Smooth muscle cell (in vitro differentiated cells): Measurements from ENCODE around the gene CFAP97. TPM values are rescaled to one million over a fixed set of nuclear protein-coding genes. Genes with fewer than 3 reads are reported as not detected.
"Not testable (repeated sequence)": the region's sequence is repeated elsewhere in the genome, so short reads cannot be mapped to it uniquely, and the experiment has no call there.

Experiments used
- DNase-seq: peaks from one replicate; lab custom pipeline; 2025; ENCODE audit not compliant: unreplicated experiment; lab: John Stamatoyannopoulos, UW
- H2AFZ ChIP-seq: fragments of 200-600 bp; sonication (generic); 2 replicates; pipeline ENCODE4 v1.6.0; 2016; ENCODE audit warnings: antibody characterized with exemption, low read depth, mild to moderate bottlenecking
- H3F3A ChIP-seq: fragments of 200-600 bp; sonication (generic); 2 replicates; pipeline ENCODE4 v1.6.0; 2017; ENCODE audit warnings: antibody characterized with exemption, low read depth
- H3K27ac ChIP-seq: fragments of 200-600 bp; sonication (generic); 2 replicates; pipeline ENCODE4 v1.5.1; 2016; ENCODE audit warnings: low read depth, mild to moderate bottlenecking
- H3K27me3 ChIP-seq: fragments of 200-600 bp; sonication (generic); 2 replicates; pipeline ENCODE4 v1.6.1; 2016; ENCODE audit warnings: low read depth, mild to moderate bottlenecking
- H3K36me3 ChIP-seq: fragments of 200-600 bp; sonication (generic); 2 replicates; pipeline ENCODE4 v1.5.1; 2016; ENCODE audit warnings: low read depth
- H3K4me1 ChIP-seq: fragments of 200-600 bp; sonication (generic); 2 replicates; pipeline ENCODE4 v1.5.1; 2016; ENCODE audit warnings: low read depth
- H3K4me2 ChIP-seq: fragments of 200-600 bp; sonication (generic); 2 replicates; pipeline ENCODE4 v1.6.0; 2016; ENCODE audit warnings: mild to moderate bottlenecking
- H3K4me3 ChIP-seq: fragments of 200-600 bp; sonication (generic); 2 replicates; pipeline ENCODE4 v1.5.1; 2016; ENCODE audit warnings: mild to moderate bottlenecking
- H3K79me2 ChIP-seq: fragments of 200-600 bp; sonication (generic); 2 replicates; pipeline ENCODE4 v1.6.0; 2016; ENCODE audit warnings: low read depth, mild to moderate bottlenecking
- H3K9ac ChIP-seq: fragments of 200-600 bp; sonication (generic); 2 replicates; pipeline ENCODE4 v1.6.0; 2016; ENCODE audit warnings: low read depth
- H3K9me3 ChIP-seq: fragments of 200-600 bp; sonication (generic); replicated peaks from 2 replicates; pipeline ENCODE4 v1.5.1; 2016; ENCODE audit warnings: low read depth
- H4K20me1 ChIP-seq: fragments of 200-600 bp; sonication (generic); 2 replicates; pipeline ENCODE4 v1.6.0; 2016; ENCODE audit warnings: low read depth
- WGBS: methylation state at CpG from one replicate; pipeline ENCODE4 v1.1.7; 2016; ENCODE audit warnings: low lambda C conversion rate; 5-methylcytosine and 5-hydroxymethylcytosine counted together
- polyA plus RNA-seq: library from polyadenylated mRNA; unstranded; fragments of >200 nt; fragmentation: Nextera tagmentation; extraction: Ambion mirVana; gene quantifications from 2 replicates; pipeline ENCODE4 v1.2.1, GENCODE V29; 2016
- total RNA-seq: library from RNA; depleted of rRNA; stranded (reverse); fragments of >200 nt; gene quantifications from 2 replicates; pipeline ENCODE4 v1.2.3, GENCODE V29; 2014
- TF ChIP-seq, protein P1 (sequence below): fragments of 200-600 bp; sonication (generic); IDR thresholded peaks from 2 replicates; pipeline ENCODE4 v1.5.1; 2017; ENCODE audit warnings: borderline replicate concordance, mild to moderate bottlenecking, antibody characterized with exemption; ENCODE audit not compliant: insufficient read depth, poor library complexity, severe bottlenecking

Gene CFAP97
- total and polyA plus RNA-seq, 2 experiments from 2014 or later, result 11.4 to 19.0 TPM

DNA sequence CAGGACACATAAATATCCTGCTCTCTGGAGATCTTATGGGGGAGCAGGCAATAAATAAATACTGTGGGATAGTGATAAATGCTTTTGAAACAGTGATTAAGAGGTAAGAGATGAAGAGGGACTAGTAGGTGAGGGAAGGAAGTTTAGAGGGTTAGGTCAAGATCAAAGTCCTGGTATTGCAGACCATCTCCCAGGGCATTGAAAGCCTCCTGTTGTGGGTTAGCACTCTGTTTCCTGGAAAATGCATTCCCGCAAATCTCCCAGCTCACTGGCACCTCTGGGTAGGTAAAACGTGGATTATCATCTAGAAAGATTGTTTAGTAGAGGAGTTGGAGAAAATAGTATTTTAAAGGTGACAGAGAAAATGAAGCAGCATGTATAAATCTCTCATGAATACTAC lies 7.8 kb upstream of the CFAP97 start:
- peak overlapping the region; percentile 96 for H3K4me2 ChIP-seq

DNA sequence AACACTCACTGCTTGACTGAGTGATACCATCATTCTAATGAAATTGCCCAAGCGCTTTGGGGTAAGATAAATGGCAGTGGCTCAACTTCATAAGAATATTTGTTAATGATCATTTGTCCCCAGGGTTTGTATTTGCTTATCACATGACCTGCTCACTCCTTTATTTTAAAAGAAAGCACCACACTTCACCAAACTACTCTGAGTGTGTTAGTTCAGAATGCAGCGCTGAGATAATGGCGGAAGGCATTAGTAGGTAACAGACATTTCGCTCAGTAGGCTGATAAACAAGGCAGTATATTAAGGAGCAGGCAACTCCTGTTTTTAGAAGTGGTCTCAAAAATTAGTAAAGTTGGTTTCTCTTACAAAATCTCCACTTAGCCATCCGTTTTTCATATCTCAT lies 7.2 kb upstream of the CFAP97 start:
- Histone ChIP-seq H3K4me1 (peaks cover 9% of the 10 kb centered on the region), H3K9ac (peak overlapping the region; percentile 38), H3F3A (no peaks in the 10 kb centered on the region), H3K4me2 (peak overlapping the region; percentile 96), H3K27ac (peak overlapping the region; percentile 6), H3K27me3 (no peaks in the 10 kb centered on the region), H2AFZ (peak overlapping the region; percentile 72), H3K4me3 (peak overlapping the region; percentile 72), H3K36me3 (no peaks in the 10 kb centered on the region), H3K79me2 (peaks cover 35% of the 10 kb centered on the region), H4K20me1 (peaks cover 25% of the 10 kb centered on the region), H3K9me3 (no peaks in the 10 kb centered on the region)
- 10% methylated on average over 5 of the region's 5 CpGs for WGBS
- no peak for DNase-seq
- TF ChIP-seq, protein P1, sequence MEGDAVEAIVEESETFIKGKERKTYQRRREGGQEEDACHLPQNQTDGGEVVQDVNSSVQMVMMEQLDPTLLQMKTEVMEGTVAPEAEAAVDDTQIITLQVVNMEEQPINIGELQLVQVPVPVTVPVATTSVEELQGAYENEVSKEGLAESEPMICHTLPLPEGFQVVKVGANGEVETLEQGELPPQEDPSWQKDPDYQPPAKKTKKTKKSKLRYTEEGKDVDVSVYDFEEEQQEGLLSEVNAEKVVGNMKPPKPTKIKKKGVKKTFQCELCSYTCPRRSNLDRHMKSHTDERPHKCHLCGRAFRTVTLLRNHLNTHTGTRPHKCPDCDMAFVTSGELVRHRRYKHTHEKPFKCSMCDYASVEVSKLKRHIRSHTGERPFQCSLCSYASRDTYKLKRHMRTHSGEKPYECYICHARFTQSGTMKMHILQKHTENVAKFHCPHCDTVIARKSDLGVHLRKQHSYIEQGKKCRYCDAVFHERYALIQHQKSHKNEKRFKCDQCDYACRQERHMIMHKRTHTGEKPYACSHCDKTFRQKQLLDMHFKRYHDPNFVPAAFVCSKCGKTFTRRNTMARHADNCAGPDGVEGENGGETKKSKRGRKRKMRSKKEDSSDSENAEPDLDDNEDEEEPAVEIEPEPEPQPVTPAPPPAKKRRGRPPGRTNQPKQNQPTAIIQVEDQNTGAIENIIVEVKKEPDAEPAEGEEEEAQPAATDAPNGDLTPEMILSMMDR, result no peak

More for the DNA sequence above, 7.8 kb upstream of the CFAP97 start:
- WGBS, result 30% methylated on average over 2 of the region's 2 CpGs
- Histone ChIP-seq H3F3A (no peaks in the 10 kb centered on the region), H3K9ac (no peak overlapping the region), H4K20me1 (peaks cover 25% of the 10 kb centered on the region), H3K36me3 (no peaks in the 10 kb centered on the region), H2AFZ (no peak overlapping the region), H3K79me2 (peaks cover 35% of the 10 kb centered on the region), H3K27me3 (no peaks in the 10 kb centered on the region), H3K9me3 (no peaks in the 10 kb centered on the region), H3K4me3 (peak overlapping the region; percentile 72), H3K27ac (no peak overlapping the region), H3K4me1 (peaks cover 9% of the 10 kb centered on the region)
- no peak for DNase-seq
- TF ChIP-seq, protein P1, result no peak

DNA sequence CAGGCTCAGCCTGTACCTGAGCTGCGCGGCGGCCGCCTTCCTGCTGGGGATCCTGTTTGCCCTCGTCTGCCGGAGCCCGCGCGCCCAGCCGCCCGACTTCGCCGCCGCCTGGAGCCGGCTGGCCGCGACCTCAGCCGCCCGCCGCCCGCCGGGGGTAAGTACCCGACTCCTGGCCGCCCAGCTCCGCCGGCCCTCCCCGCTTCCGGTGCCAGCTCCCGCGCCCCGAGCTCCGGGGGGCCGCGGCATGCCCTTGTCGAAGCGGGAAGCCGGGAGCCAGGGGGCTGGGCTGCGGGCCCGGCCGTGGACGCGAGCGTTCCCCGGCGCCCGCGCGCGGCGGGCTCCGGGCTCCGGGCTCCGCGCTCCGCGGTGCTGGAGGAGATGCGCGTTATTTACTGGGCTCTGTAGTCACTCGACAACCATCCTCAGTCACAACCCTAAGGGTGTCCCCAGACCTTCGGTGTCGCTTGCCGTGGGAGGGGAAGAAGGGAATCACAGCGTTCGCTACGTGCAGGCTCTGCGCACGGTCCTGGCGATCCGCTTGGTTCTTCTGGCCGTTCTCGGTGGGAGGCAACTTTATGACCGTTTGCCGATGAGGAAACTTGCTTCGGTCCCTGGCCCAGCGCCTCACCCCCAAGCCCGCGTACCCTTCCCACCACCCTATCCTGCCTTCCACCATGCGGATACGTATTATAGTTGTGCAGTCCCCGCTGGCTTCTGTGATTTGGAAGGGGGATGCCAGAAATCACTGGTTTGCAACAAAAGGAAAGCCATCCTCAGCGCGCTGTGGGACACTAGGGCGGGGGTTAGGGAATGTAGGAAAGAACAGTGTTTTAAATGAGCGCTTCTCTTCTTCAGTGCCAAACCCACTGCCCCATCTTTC lies 6.5 kb upstream of the CFAP97 start:
- H3K4me1 ChIP-seq, result peaks cover 9% of the 10 kb centered on the region
- 1% methylated on average over 59 of the region's 84 CpGs for WGBS
- peak overlapping the region; percentile 96 for H3K4me2 ChIP-seq
- H4K20me1 ChIP-seq, result peaks cover 25% of the 10 kb centered on the region
- TF ChIP-seq, protein P1, result no peak
- H3K9ac ChIP-seq, result peak overlapping the region; percentile 38
- H3K36me3 ChIP-seq, result no peaks in the 10 kb centered on the region
- no peaks in the 10 kb centered on the region for H3F3A ChIP-seq
- H3K9me3 ChIP-seq, result no peaks in the 10 kb centered on the region
- H3K4me3 ChIP-seq, result peak overlapping the region; percentile 72
- H2AFZ ChIP-seq, result peak overlapping the region; percentile 72
- DNase-seq, result peak; percentile 40
- peaks cover 35% of the 10 kb centered on the region for H3K79me2 ChIP-seq
- H3K27me3 ChIP-seq, result no peaks in the 10 kb centered on the region
- peak overlapping the region; percentile 18 for H3K27ac ChIP-seq

DNA sequence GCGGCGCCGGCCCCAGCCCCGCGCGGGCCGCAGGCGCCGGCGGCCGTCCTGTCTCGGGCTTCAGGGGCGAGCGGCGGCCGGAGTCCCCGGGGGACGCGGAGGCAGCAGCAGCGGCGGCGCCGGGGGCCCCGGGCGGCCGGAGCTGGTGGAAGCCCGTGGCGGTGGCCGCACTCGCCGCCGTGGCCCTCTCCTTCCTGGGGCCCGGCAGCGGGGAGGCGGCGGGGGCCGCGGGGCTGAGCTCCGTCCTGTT lies 6.0 kb upstream of the CFAP97 start:
- not testable (repeated sequence) for H3K36me3 ChIP-seq, H3K27me3 ChIP-seq, H2AFZ ChIP-seq, H3K9me3 ChIP-seq, H3F3A ChIP-seq, DNase-seq
- Histone ChIP-seq H3K79me2 (peaks cover 35% of the 10 kb centered on the region), H3K4me1 (peaks cover 10% of the 10 kb centered on the region), H3K9ac (peak overlapping the region; percentile 38), H3K27ac (peak overlapping the region; percentile 18), H4K20me1 (peaks cover 25% of the 10 kb centered on the region), H3K4me3 (peak overlapping the region; percentile 72), H3K4me2 (peak overlapping the region; percentile 96)
- 1% methylated on average over 20 of the region's 39 CpGs for WGBS
